ENCODE results near the gene MCF2L. TPM values are rescaled to one million over a fixed set of nuclear protein-coding genes. Genes with fewer than 3 reads are reported as not detected.

The MCF2L gene
- polyA plus RNA-seq, 2 of the 4 experiments (the other 2 are of a cell fraction): 0.36 to 0.92 TPM

DNA sequence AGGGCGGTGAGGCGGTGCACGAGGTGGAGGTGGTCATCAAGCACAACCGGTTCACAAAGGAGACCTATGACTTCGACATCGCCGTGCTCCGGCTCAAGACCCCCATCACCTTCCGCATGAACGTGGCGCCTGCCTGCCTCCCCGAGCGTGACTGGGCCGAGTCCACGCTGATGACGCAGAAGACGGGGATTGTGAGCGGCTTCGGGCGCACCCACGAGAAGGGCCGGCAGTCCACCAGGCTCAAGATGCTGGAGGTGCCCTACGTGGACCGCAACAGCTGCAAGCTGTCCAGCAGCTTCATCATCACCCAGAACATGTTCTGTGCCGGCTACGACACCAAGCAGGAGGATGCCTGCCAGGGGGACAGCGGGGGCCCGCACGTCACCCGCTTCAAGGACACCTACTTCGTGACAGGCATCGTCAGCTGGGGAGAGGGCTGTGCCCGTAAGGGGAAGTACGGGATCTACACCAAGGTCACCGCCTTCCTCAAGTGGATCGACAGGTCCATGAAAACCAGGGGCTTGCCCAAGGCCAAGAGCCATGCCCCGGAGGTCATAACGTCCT, 180.0 kb downstream of the MCF2L start:
- Histone ChIP-seq H3K4me3 (no peak overlapping the region), H3K9me3 (no peaks in the 10 kb centered on the region), H3K4me1 (peaks cover 4% of the 10 kb centered on the region; the same call in 2 of the 3 replicates), H3K4me2 (no peak overlapping the region), H3K27ac (no peak overlapping the region)
- DNase-seq (ENCODE audit: low read depth in 1 of 2, low spot score in 1 of 2): no peak
- no peak for FAIRE-seq
- ChIA-PET POLR2A (no interaction called here), CTCF (no interaction called here)
- no peak for ATAC-seq
- TF ChIP-seq, protein P1, sequence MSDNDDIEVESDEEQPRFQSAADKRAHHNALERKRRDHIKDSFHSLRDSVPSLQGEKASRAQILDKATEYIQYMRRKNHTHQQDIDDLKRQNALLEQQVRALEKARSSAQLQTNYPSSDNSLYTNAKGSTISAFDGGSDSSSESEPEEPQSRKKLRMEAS (IDR thresholded peaks at IDR 0.05): no peak
- TF ChIP-seq, protein P2, sequence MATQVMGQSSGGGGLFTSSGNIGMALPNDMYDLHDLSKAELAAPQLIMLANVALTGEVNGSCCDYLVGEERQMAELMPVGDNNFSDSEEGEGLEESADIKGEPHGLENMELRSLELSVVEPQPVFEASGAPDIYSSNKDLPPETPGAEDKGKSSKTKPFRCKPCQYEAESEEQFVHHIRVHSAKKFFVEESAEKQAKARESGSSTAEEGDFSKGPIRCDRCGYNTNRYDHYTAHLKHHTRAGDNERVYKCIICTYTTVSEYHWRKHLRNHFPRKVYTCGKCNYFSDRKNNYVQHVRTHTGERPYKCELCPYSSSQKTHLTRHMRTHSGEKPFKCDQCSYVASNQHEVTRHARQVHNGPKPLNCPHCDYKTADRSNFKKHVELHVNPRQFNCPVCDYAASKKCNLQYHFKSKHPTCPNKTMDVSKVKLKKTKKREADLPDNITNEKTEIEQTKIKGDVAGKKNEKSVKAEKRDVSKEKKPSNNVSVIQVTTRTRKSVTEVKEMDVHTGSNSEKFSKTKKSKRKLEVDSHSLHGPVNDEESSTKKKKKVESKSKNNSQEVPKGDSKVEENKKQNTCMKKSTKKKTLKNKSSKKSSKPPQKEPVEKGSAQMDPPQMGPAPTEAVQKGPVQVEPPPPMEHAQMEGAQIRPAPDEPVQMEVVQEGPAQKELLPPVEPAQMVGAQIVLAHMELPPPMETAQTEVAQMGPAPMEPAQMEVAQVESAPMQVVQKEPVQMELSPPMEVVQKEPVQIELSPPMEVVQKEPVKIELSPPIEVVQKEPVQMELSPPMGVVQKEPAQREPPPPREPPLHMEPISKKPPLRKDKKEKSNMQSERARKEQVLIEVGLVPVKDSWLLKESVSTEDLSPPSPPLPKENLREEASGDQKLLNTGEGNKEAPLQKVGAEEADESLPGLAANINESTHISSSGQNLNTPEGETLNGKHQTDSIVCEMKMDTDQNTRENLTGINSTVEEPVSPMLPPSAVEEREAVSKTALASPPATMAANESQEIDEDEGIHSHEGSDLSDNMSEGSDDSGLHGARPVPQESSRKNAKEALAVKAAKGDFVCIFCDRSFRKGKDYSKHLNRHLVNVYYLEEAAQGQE (IDR thresholded peaks at IDR 0.05): no peak
- no peak for TF ChIP-seq TP53 (CRISPR knock-in tag; IDR thresholded peaks at IDR 0.05)
- no peak for TF ChIP-seq JUN (IDR thresholded peaks at IDR 0.05)
- TF ChIP-seq NFE2L2 (conservative IDR thresholded peaks at IDR 0.05; ENCODE audit: low read length): no peak
- no peak for TF ChIP-seq TFCP2L1 (CRISPR knock-in tag; IDR thresholded peaks at IDR 0.05)
- no peak for TF ChIP-seq FOXS1 (CRISPR knock-in tag; IDR thresholded peaks at IDR 0.05)
- TF ChIP-seq RFX5 (IDR thresholded peaks at IDR 0.05): no peak
- TF ChIP-seq SMC3 (IDR thresholded peaks at IDR 0.05): no peak
- TF ChIP-seq EP300 (IDR thresholded peaks at IDR 0.05): no peak
- no peak for TF ChIP-seq POLR2AphosphoS2 (conservative IDR thresholded peaks at IDR 0.05; ENCODE audit: low read length)
- 93% methylated on average over 20 of the region's 38 CpGs for WGBS (ENCODE audit: missing lambda C conversion rate)

Other genes with a start within 250 kb of the MCF2L start
- 0.65 and 1.7 TPM in 2 replicates for gene F7, start 136.6 kb downstream of the MCF2L start, polyA plus RNA-seq (2011; rRNA removed)
- 0.26 to 0.44 TPM (median 0.30 TPM) in 3 replicates for gene F7, start 136.6 kb downstream of the MCF2L start, polyA plus RNA-seq (2017; fragmentation: RNase III; extraction: RNeasy Plus Mini Kit Qiagen cat#74134 plus additional on column Dnase treatment)
- 0.32 and 0.42 TPM in 2 replicates for gene F10, start 153.6 kb downstream of the MCF2L start, polyA plus RNA-seq (2011; rRNA removed)
- gene F10, start 153.6 kb downstream of the MCF2L start, polyA plus RNA-seq (2017; fragmentation: RNase III; extraction: RNeasy Plus Mini Kit Qiagen cat#74134 plus additional on column Dnase treatment): not detected in 3 replicates
- not detected in 2 replicates for gene PROZ, start 189.4 kb downstream of the MCF2L start, polyA plus RNA-seq (2011; rRNA removed)
- not detected in 3 replicates for gene PROZ, start 189.4 kb downstream of the MCF2L start, polyA plus RNA-seq (2017; fragmentation: RNase III; extraction: RNeasy Plus Mini Kit Qiagen cat#74134 plus additional on column Dnase treatment)
- gene PCID2, start 239.5 kb downstream of the MCF2L start, polyA plus RNA-seq (2011; rRNA removed): 68.7 and 71.1 TPM in 2 replicates
- gene PCID2, start 239.5 kb downstream of the MCF2L start, polyA plus RNA-seq (2017; fragmentation: RNase III; extraction: RNeasy Plus Mini Kit Qiagen cat#74134 plus additional on column Dnase treatment): 37.7 to 39.9 TPM (median 39.1 TPM) in 3 replicates
- 53.2 and 55.4 TPM in 2 replicates for gene CUL4A, start 240.4 kb downstream of the MCF2L start, polyA plus RNA-seq (2011; rRNA removed)
- 46.9 to 57.0 TPM (median 49.6 TPM) in 3 replicates for gene CUL4A, start 240.4 kb downstream of the MCF2L start, polyA plus RNA-seq (2017; fragmentation: RNase III; extraction: RNeasy Plus Mini Kit Qiagen cat#74134 plus additional on column Dnase treatment)

Measured in A549 (cell line).